Sigmoid colon (tissue), 4 donors: ENCODE results near the gene SUSD4.

Experiments
- EP300 ChIP-seq, 4 donors: sonication (generic); formaldehyde crosslinking; IDR thresholded peaks; one replicate each; pipeline ENCODE4 v1.6.1; 2017; ENCODE audit warnings: antibody characterized with exemption in 4 of 4
- POLR2A ChIP-seq, 2 donors: fragments of 450-650 bp; IDR thresholded peaks; one replicate each; pipeline ENCODE4 v1.6.1; 2016; ENCODE audit warnings: antibody characterized with exemption in 2 of 2, mild to moderate bottlenecking in 2 of 2, moderate library complexity in 2 of 2
- TF ChIP-seq, protein P1 (sequence below), 4 experiments: fragments of 450-650 bp in 3 of 4; fragments of 200-600 bp in 1 of 4; IDR thresholded peaks; one replicate each; pipeline ENCODE4 v1.5.1; 2016 to 2019; ENCODE audit warnings: antibody characterized with exemption in 4 of 4, mild to moderate bottlenecking in 3 of 4, moderate library complexity in 2 of 4

DNA sequence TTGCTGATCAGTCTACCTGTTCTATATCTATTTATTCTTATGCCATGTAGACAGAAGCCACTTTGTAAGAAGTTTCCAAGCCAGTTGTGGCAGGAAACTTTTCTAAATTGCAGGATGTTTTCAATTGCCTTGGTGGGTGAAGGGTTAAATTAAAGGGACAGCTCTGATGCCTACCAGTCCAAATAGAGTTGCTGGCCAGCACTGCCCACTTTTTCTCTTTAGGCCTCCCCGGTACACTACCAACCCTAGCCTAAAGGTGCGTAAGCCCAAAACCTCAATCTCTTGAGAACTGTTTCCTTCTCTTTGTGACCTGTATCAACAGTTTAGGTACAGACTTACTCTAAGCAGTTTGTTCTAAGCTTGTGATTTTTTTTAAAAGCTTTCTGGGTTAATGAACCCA is 15.5 kb downstream of the SUSD4 start:
- TF ChIP-seq, protein P1, sequence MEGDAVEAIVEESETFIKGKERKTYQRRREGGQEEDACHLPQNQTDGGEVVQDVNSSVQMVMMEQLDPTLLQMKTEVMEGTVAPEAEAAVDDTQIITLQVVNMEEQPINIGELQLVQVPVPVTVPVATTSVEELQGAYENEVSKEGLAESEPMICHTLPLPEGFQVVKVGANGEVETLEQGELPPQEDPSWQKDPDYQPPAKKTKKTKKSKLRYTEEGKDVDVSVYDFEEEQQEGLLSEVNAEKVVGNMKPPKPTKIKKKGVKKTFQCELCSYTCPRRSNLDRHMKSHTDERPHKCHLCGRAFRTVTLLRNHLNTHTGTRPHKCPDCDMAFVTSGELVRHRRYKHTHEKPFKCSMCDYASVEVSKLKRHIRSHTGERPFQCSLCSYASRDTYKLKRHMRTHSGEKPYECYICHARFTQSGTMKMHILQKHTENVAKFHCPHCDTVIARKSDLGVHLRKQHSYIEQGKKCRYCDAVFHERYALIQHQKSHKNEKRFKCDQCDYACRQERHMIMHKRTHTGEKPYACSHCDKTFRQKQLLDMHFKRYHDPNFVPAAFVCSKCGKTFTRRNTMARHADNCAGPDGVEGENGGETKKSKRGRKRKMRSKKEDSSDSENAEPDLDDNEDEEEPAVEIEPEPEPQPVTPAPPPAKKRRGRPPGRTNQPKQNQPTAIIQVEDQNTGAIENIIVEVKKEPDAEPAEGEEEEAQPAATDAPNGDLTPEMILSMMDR (IDR thresholded peaks at IDR 0.05) = no peak
- TF ChIP-seq POLR2A (IDR thresholded peaks at IDR 0.05) = no peak
- no peak for TF ChIP-seq EP300 (IDR thresholded peaks at IDR 0.05)
